ENCODE data around the gene PPP2R2B.

The PPP2R2B gene

GRCh38 chr5:146877178-146877681 lies 1.3 kb downstream of the PPP2R2B start:
- DNase-seq (ENCODE audit: low read depth): no peak
- TF ChIP-seq, protein P1, sequence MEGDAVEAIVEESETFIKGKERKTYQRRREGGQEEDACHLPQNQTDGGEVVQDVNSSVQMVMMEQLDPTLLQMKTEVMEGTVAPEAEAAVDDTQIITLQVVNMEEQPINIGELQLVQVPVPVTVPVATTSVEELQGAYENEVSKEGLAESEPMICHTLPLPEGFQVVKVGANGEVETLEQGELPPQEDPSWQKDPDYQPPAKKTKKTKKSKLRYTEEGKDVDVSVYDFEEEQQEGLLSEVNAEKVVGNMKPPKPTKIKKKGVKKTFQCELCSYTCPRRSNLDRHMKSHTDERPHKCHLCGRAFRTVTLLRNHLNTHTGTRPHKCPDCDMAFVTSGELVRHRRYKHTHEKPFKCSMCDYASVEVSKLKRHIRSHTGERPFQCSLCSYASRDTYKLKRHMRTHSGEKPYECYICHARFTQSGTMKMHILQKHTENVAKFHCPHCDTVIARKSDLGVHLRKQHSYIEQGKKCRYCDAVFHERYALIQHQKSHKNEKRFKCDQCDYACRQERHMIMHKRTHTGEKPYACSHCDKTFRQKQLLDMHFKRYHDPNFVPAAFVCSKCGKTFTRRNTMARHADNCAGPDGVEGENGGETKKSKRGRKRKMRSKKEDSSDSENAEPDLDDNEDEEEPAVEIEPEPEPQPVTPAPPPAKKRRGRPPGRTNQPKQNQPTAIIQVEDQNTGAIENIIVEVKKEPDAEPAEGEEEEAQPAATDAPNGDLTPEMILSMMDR (IDR thresholded peaks at IDR 0.05; ENCODE audit: low read length, missing control alignments): no peak
- H3K4me3 ChIP-seq (replicated peaks; ENCODE audit: low read depth, low read length): no peak overlapping the region

GRCh38 chr5:146873186-146873917 lies 5.2 kb downstream of the PPP2R2B start:
- no peak for DNase-seq (ENCODE audit: low read depth)
- TF ChIP-seq, protein P1 (IDR thresholded peaks at IDR 0.05; ENCODE audit: low read length, missing control alignments): no peak
- H3K4me3 ChIP-seq (replicated peaks; ENCODE audit: low read depth, low read length): no peak overlapping the region

DNA sequence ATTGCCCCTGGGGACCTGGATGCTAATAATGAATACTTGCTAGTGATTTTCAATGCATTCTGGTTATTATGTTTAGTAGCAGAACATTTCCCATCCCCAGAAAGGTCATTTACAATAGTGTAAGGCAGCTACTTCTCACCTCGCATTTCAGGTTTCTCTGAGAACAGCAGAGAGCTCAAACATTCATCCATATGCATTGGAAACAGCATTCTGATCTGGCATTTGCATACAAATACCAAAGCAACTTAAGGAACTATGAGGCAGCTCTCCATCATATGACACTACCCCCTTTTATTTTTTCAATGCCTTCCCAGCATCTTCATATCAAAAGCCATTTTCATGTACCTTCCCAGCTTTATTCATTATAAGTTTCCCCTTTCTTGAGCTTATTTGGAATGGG lies 6.4 kb downstream of the PPP2R2B start:
- no peak overlapping the region for H3K4me3 ChIP-seq (replicated peaks; ENCODE audit: low read depth, low read length)
- TF ChIP-seq, protein P1 (IDR thresholded peaks at IDR 0.05; ENCODE audit: low read length, missing control alignments): no peak
- no peak for DNase-seq (ENCODE audit: low read depth)

GRCh38 chr5:146867996-146868708 lies 10.4 kb downstream of the PPP2R2B start:
- no peak for DNase-seq (ENCODE audit: low read depth)

GRCh38 chr5:146866263-146866662 lies 12.3 kb downstream of the PPP2R2B start:
- no peak for DNase-seq (ENCODE audit: low read depth)
- TF ChIP-seq, protein P1 (IDR thresholded peaks at IDR 0.05; ENCODE audit: low read length, missing control alignments): no peak
- no peak overlapping the region for H3K4me3 ChIP-seq (replicated peaks; ENCODE audit: low read depth, low read length)

More at GRCh38 chr5:146867996-146868708, 10.4 kb downstream of the PPP2R2B start:
- H3K4me3 ChIP-seq (replicated peaks; ENCODE audit: low read depth, low read length): no peak overlapping the region
- TF ChIP-seq, protein P1 (IDR thresholded peaks at IDR 0.05; ENCODE audit: low read length, missing control alignments): no peak

DNA sequence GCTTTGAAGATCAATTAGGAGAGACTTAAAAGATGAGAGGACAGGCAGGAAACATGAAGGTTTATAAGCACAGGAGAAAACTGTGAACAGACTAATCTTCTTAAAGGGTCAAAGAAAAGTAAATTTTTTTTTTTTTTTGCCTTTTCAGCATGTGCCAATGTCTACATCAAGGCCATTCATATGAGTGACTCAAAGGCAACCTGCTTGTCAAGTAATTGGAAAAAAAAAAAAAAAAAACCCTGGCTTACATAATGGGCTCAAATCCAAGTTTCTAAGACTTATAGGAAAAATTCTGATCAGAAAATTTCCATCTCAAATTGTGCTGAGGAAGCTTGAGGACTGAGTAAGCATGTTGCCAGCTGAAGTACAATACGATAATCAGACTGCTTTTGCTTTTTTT lies 15.9 kb downstream of the PPP2R2B start:
- TF ChIP-seq, protein P1 (IDR thresholded peaks at IDR 0.05; ENCODE audit: low read length, missing control alignments): no peak
- no peak overlapping the region for H3K4me3 ChIP-seq (replicated peaks; ENCODE audit: low read depth, low read length)
- no peak for DNase-seq (ENCODE audit: low read depth)

Data from fibroblast of pulmonary artery (primary cell).